Activated CD8-positive, alpha-beta T cell treated with anti-CD3 and anti-CD28 coated beads for 36 hours (primary cell): ENCODE measurements around the gene FANCC. TPM values are rescaled to one million over a fixed set of nuclear protein-coding genes. Genes with fewer than 3 reads are reported as not detected.
"Not testable (repeated sequence)": the region's sequence is repeated elsewhere in the genome, so short reads cannot be mapped to it uniquely, and the experiment has no call there.

Source experiments
- ATAC-seq: fragments of 200-7000 bp; cut with Tn5 transposase; one replicate; pipeline ENCODE4 v1.10.0; 2021; ENCODE audit warnings: mild to moderate bottlenecking, moderate library complexity
- CTCF ChIA-PET: fragments of 350-600 bp; sonication (Branson Sonifier 250); formaldehyde crosslinking; loops from one replicate; lab custom pipeline; 2021; ENCODE audit warnings: antibody characterized with exemption; lab: Charles Lee
- POLR2A ChIA-PET: fragments of 350-600 bp; sonication (Branson Sonifier 250); formaldehyde crosslinking; loops from one replicate; lab custom pipeline; 2021; ENCODE audit warnings: antibody characterized with exemption; lab: Charles Lee
- DNase-seq: peaks from one replicate; pipeline ENCODE4 v3.0.0-alpha.2; 2020
- H3K27ac Mint-ChIP-seq: one replicate; pipeline ENCODE4 v1.8.0; 2021; ENCODE audit warnings: mild to moderate bottlenecking, mixed read lengths
- H3K27me3 Mint-ChIP-seq: one replicate; pipeline ENCODE4 v1.8.0; 2021; ENCODE audit warnings: mixed read lengths
- H3K36me3 Mint-ChIP-seq: one replicate; pipeline ENCODE4 v1.8.0; 2021; ENCODE audit warnings: low read depth, mixed read lengths
- H3K4me1 Mint-ChIP-seq: one replicate; pipeline ENCODE4 v1.8.0; 2021; ENCODE audit warnings: low read depth, mixed read lengths
- H3K4me3 Mint-ChIP-seq: one replicate; pipeline ENCODE4 v1.8.0; 2021; ENCODE audit warnings: mild to moderate bottlenecking, moderate library complexity, mixed read lengths
- H3K9me3 Mint-ChIP-seq: one replicate; pipeline ENCODE4 v1.8.0; 2021; ENCODE audit warnings: mixed read lengths
- intact Hi-C: fragments of 100-400 bp; cut with micrococcal nuclease; formaldehyde crosslinking; loops from one replicate; pipeline ENCODE4 v1.10.0; 2022
- total RNA-seq, 2 experiments: library from RNA; stranded (reverse); gene quantifications; one replicate each; pipeline ENCODE4 v1.2.3, GENCODE V29; 2021
- TF ChIP-seq, protein P1 (sequence below): fragments of 200-600 bp; IDR thresholded peaks from one replicate; pipeline ENCODE4 v1.8.0; 2022; ENCODE audit warnings: antibody characterized with exemption, mild to moderate bottlenecking

The FANCC gene
- total RNA-seq, 2 experiments from 2014 or later: 11.5 to 12.4 TPM

DNA sequence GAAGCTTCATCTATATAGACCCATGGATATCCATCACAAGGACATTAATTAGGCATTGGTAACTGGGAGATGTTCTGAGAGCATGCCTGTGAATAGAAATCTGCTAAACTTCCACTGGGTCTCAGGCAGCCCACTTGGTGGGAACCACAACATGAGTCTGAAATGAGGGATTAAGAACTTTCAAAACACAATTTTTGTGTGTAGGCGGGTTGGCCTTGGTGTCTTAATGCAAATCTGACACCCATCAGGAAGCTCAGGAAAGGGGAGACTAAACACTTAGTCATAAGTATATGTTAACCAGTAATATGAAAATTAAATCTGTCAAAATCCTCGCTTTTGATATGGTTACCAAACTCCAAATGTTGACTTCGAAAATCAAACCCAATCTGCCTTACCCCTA lies 113.2 kb downstream of the FANCC start:
- ChIA-PET CTCF (interaction anchor here (1.3 kb wide), 1 partner anchor 36 kb away, joined by 6 read pairs; no protein-coding TSS in a partner anchor), POLR2A (interaction anchor here (0.6 kb wide), 1 partner anchor 765 kb away, joined by 3 read pairs; no protein-coding TSS in a partner anchor)
- ATAC-seq (no peak), DNase-seq (no peak)
- no peak overlapping the region for H3K4me3 Mint-ChIP-seq
- peaks cover 2% of the 10 kb centered on the region for H3K27me3 Mint-ChIP-seq
- H3K36me3 Mint-ChIP-seq: no peaks in the 10 kb centered on the region
- intact Hi-C loops: no loop called here
- TF ChIP-seq, protein P1, sequence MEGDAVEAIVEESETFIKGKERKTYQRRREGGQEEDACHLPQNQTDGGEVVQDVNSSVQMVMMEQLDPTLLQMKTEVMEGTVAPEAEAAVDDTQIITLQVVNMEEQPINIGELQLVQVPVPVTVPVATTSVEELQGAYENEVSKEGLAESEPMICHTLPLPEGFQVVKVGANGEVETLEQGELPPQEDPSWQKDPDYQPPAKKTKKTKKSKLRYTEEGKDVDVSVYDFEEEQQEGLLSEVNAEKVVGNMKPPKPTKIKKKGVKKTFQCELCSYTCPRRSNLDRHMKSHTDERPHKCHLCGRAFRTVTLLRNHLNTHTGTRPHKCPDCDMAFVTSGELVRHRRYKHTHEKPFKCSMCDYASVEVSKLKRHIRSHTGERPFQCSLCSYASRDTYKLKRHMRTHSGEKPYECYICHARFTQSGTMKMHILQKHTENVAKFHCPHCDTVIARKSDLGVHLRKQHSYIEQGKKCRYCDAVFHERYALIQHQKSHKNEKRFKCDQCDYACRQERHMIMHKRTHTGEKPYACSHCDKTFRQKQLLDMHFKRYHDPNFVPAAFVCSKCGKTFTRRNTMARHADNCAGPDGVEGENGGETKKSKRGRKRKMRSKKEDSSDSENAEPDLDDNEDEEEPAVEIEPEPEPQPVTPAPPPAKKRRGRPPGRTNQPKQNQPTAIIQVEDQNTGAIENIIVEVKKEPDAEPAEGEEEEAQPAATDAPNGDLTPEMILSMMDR: no peak
- H3K9me3 Mint-ChIP-seq: no peaks in the 10 kb centered on the region
- peaks cover 5% of the 10 kb centered on the region for H3K4me1 Mint-ChIP-seq
- no peak overlapping the region for H3K27ac Mint-ChIP-seq

DNA sequence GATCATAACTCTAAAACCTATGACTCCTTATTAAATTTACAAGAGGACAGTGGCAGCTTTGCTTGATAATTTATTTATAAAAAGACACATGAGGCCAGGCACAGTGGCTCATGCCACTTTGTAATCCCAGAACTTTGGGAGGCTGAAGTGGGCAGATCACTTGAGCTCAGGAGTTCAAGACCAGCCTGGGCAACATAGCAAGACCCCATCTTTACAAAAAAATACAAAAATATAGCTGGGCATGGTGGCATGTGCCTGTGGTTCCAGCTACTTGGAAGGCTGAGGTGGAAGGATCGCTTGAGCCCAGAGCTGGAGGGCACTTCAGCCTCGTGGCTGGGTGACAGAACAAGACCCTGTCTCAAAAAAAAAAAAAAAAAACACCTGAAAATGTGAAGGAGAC lies 114.5 kb downstream of the FANCC start:
- CTCF ChIA-PET: not testable (repeated sequence)

DNA sequence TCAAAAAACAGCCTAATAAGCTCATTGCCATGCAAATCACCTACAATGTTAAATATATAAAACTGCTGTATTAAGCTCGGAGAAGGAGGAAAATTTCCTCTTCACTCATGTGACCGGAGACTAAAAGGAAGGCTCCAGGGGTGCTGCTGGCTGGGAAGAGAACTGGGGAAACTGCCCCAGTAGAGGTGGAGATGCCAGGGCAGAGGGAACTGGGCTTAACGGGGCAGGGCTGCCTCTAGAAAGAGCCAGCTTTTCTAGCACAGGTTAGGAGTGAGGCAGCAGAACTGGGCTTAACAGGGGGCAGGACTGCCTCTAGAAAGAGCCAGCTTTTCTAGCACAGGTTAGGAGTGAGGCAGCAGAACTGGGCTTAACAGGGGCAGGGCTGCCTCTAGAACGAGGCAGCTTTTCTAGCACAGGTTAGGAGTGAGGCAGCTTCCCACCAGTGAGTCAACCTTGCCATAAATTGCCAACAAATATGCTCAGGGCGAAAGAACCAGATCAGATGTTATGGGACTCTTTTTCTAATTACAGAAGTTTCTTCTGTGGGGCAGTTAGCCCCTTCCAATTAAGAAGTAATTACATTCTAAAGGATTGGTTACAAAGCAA lies 115.3 kb downstream of the FANCC start:
- H3K36me3 Mint-ChIP-seq: no peaks in the 10 kb centered on the region
- CTCF ChIA-PET: no interaction called here
- no peak for ATAC-seq

More for the DNA sequence above, 114.5 kb downstream of the FANCC start:
- H3K4me3 Mint-ChIP-seq, POLR2A ChIA-PET, H3K27ac Mint-ChIP-seq, H3K9me3 Mint-ChIP-seq, H3K36me3 Mint-ChIP-seq, intact Hi-C loops, H3K27me3 Mint-ChIP-seq, H3K4me1 Mint-ChIP-seq, ATAC-seq, DNase-seq: not testable (repeated sequence)

DNA sequence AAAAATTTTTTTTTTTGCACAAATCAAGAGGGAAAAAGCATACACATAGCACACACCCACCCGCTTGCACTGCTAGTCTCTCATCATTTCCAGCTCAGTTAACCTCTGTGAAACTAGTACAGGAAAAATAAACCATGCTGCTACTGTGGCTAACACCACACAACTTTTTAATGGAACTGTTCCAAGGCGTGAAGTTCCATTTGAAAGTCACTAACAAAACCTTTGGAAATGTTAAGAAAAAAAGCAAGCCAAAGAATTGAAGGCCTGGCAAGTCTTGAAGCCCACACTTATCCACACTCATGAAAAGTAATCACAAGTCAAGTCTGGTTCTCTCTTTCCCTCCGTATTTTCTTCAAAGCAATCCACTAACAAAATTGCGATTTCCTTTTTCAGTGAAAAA lies 116.3 kb downstream of the FANCC start:
- Mint-ChIP-seq H3K4me1 (peaks cover 5% of the 10 kb centered on the region), H3K36me3 (no peaks in the 10 kb centered on the region), H3K27me3 (peaks cover 2% of the 10 kb centered on the region), H3K9me3 (no peaks in the 10 kb centered on the region), H3K4me3 (no peak overlapping the region), H3K27ac (no peak overlapping the region)
- TF ChIP-seq, protein P1: no peak
- intact Hi-C loops: no loop called here
- ChIA-PET CTCF (no interaction called here), POLR2A (no interaction called here)
- ATAC-seq (no peak), DNase-seq (no peak)

More for the DNA sequence above, 115.3 kb downstream of the FANCC start:
- no peak for DNase-seq
- peaks cover 2% of the 10 kb centered on the region for H3K27me3 Mint-ChIP-seq
- peaks cover 5% of the 10 kb centered on the region for H3K4me1 Mint-ChIP-seq
- TF ChIP-seq, protein P1: no peak
- no peak overlapping the region for H3K4me3 Mint-ChIP-seq
- H3K9me3 Mint-ChIP-seq: no peaks in the 10 kb centered on the region
- no peak overlapping the region for H3K27ac Mint-ChIP-seq
- intact Hi-C loops: no loop called here
- POLR2A ChIA-PET: no interaction called here

DNA sequence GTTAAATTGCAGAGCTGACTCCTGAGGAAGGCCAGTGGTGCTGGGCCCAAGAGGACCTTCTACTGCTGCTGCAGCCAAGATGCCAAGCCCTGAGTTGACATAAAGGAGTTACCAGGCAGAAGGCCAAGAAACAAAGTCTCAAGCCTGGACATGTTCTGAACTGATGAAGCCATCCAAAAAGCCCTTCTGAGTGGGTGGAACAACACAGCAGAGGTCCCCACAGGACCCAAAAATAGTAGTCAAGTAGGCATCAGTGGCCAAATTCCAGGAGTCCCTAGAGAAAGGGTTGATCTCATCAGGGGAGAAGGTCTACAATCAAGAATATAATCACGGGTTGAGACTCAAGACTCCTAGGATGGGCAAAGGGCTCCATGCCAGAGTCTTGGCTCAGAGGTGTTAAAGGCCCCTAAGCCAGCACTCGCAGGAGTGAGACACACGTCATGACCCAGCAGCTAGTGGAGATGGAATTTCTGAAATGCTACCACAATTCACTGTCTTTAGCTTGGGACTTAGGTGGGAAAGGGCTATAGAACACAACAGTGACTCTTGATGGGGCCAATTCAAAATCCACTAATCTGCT lies 119.7 kb downstream of the FANCC start:
- H3K27ac Mint-ChIP-seq: no peak overlapping the region
- DNase-seq (no peak), ATAC-seq (no peak)
- no peaks in the 10 kb centered on the region for H3K36me3 Mint-ChIP-seq
- intact Hi-C loops: no loop called here
- peaks cover 3% of the 10 kb centered on the region for H3K4me1 Mint-ChIP-seq
- H3K9me3 Mint-ChIP-seq: no peaks in the 10 kb centered on the region
- POLR2A ChIA-PET: no interaction called here
- CTCF ChIA-PET: interaction anchor here (1.2 kb wide), 1 partner anchor 30 kb away, joined by 3 read pairs; no protein-coding TSS in a partner anchor
- no peak overlapping the region for H3K4me3 Mint-ChIP-seq
- TF ChIP-seq, protein P1: no peak
- H3K27me3 Mint-ChIP-seq: peaks cover 2% of the 10 kb centered on the region
